Hematopoietic multipotent progenitor cell treated with erythropoietin and hydrocortisone succinate and interleukin-3 and kit ligand, for 6 days (in vitro differentiated cells): ENCODE measurements around the gene CNDP1.
"Not testable (repeated sequence)": the region's sequence is repeated elsewhere in the genome, so short reads cannot be mapped to it uniquely, and the experiment has no call there.

Experiments
- DNase-seq: peaks from one replicate; pipeline ENCODE4 v3.0.0-alpha.2; 2015

The CNDP1 gene

GRCh38 chr18:74522635-74523548, 11.4 kb upstream of the CNDP1 start:
- no peak for DNase-seq

GRCh38 chr18:74524097-74524496, 10.2 kb upstream of the CNDP1 start:
- peak; percentile 25 for DNase-seq

GRCh38 chr18:74524915-74525314, 9.4 kb upstream of the CNDP1 start:
- not testable (repeated sequence) for DNase-seq

- no peak for DNase-seq
Observed at GRCh38 chr18:74525741-74526140, 8.6 kb upstream of the CNDP1 start.

- no peak for DNase-seq
Observed at GRCh38 chr18:74526488-74526887, 7.8 kb upstream of the CNDP1 start.

- no peak for DNase-seq
Observed at GRCh38 chr18:74528478-74528877, 5.8 kb upstream of the CNDP1 start.

GRCh38 chr18:74528913-74529312, 5.4 kb upstream of the CNDP1 start:
- no peak for DNase-seq

- DNase-seq, result no peak
Observed at GRCh38 chr18:74529378-74529777, 4.9 kb upstream of the CNDP1 start.

- DNase-seq, result no peak
Observed at GRCh38 chr18:74529811-74530583, 4.3 kb upstream of the CNDP1 start.

- DNase-seq, result no peak
Observed at GRCh38 chr18:74530584-74530862, 3.8 kb upstream of the CNDP1 start.

GRCh38 chr18:74531043-74531442, 3.3 kb upstream of the CNDP1 start:
- DNase-seq, result no peak

GRCh38 chr18:74532511-74533025, 1.7 kb upstream of the CNDP1 start:
- no peak for DNase-seq

- no peak for DNase-seq
Observed at GRCh38 chr18:74533666-74534065, 634 bp upstream of the CNDP1 start.

- DNase-seq, result no peak
Observed at GRCh38 chr18:74534981-74535649, 815 bp downstream of the CNDP1 start.

- DNase-seq, result no peak
Observed at GRCh38 chr18:74539289-74539688, 5.0 kb downstream of the CNDP1 start.

- no peak for DNase-seq
Observed at GRCh38 chr18:74540652-74541421, 6.5 kb downstream of the CNDP1 start.

GRCh38 chr18:74541703-74542555, 7.6 kb downstream of the CNDP1 start:
- DNase-seq, result no peak

- no peak for DNase-seq
Observed at GRCh38 chr18:74544898-74545297, 10.6 kb downstream of the CNDP1 start.

GRCh38 chr18:74546007-74546406, 11.7 kb downstream of the CNDP1 start:
- DNase-seq, result no peak

GRCh38 chr18:74546751-74547530, 12.6 kb downstream of the CNDP1 start:
- no peak for DNase-seq

- no peak for DNase-seq
Observed at GRCh38 chr18:74547860-74548259, 13.6 kb downstream of the CNDP1 start.
